HFF-Myc (cell line): ENCODE measurements around the gene SLIT1.

Experiments
- DNase-seq: peaks from one replicate; pipeline ENCODE4 v3.0.0-alpha.2; 2011; ENCODE audit warnings: low read depth; ENCODE audit errors: extremely low read depth
- H3K4me3 ChIP-seq: replicated peaks from 2 replicates; pipeline ENCODE4 v1.5.1; 2011; ENCODE audit warnings: low read depth, mild to moderate bottlenecking, control low read depth, low read length
- CTCF ChIP-seq: IDR thresholded peaks from 2 replicates; pipeline ENCODE4 v1.5.1; 2012; ENCODE audit warnings: mild to moderate bottlenecking, low read depth, low read length, control low read depth; ENCODE audit errors: missing control alignments

The SLIT1 gene

GRCh38 chr10:97215619-97216260 is 30.0 kb upstream of the SLIT1 start:
- DNase-seq: no peak
- no peak for TF ChIP-seq CTCF
- no peak overlapping the region for H3K4me3 ChIP-seq

GRCh38 chr10:97213431-97213830 is 27.7 kb upstream of the SLIT1 start:
- no peak for TF ChIP-seq CTCF
- no peak overlapping the region for H3K4me3 ChIP-seq
- no peak for DNase-seq

GRCh38 chr10:97211229-97211628 is 25.5 kb upstream of the SLIT1 start:
- TF ChIP-seq CTCF: no peak
- H3K4me3 ChIP-seq: no peak overlapping the region
- DNase-seq: no peak

GRCh38 chr10:97210543-97210960 is 24.8 kb upstream of the SLIT1 start:
- peak; percentile 94 for TF ChIP-seq CTCF
- DNase-seq: peak; percentile 43
- no peak overlapping the region for H3K4me3 ChIP-seq

GRCh38 chr10:97207756-97208346 is 22.1 kb upstream of the SLIT1 start:
- no peak for DNase-seq
- no peak for TF ChIP-seq CTCF
- no peak overlapping the region for H3K4me3 ChIP-seq

GRCh38 chr10:97207131-97207530 is 21.4 kb upstream of the SLIT1 start:
- no peak for DNase-seq
- no peak overlapping the region for H3K4me3 ChIP-seq
- TF ChIP-seq CTCF: no peak
